ENCODE data around the gene MYO5B. TPM values are rescaled to one million over a fixed set of nuclear protein-coding genes. Genes with fewer than 3 reads are reported as not detected.

The MYO5B gene
- total RNA-seq, 4 donors from 2014 or later, result 6.3 to 35.2 (median 10.2) TPM

DNA sequence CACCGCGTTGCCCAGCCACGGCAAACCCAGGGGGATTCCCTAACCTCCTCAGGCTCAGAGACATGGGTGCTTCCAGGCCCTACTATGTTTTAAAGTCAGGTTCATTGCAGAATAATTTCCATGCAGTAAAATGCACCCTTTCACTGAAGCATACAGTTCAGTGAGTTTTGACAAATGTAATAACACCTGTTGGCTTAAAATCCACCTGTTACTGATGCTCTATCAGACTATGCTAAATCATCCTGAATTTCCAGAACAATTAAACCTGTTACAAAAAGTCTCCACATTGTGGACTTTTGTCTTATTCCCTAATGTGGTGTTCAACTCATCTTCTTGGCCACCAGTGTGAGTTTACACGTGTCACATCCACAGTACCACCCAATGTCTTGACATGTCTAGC is 234.6 kb downstream of the MYO5B start:
- Histone ChIP-seq H3K9me3 (no peaks in the 10 kb centered on the region), H3K27me3 (no peaks in the 10 kb centered on the region), H3K4me1 (no peaks in the 10 kb centered on the region), H3K27ac (no peak overlapping the region), H3K4me3 (no peak overlapping the region), H3K36me3 (no peaks in the 10 kb centered on the region)
- TF ChIP-seq, protein P1, sequence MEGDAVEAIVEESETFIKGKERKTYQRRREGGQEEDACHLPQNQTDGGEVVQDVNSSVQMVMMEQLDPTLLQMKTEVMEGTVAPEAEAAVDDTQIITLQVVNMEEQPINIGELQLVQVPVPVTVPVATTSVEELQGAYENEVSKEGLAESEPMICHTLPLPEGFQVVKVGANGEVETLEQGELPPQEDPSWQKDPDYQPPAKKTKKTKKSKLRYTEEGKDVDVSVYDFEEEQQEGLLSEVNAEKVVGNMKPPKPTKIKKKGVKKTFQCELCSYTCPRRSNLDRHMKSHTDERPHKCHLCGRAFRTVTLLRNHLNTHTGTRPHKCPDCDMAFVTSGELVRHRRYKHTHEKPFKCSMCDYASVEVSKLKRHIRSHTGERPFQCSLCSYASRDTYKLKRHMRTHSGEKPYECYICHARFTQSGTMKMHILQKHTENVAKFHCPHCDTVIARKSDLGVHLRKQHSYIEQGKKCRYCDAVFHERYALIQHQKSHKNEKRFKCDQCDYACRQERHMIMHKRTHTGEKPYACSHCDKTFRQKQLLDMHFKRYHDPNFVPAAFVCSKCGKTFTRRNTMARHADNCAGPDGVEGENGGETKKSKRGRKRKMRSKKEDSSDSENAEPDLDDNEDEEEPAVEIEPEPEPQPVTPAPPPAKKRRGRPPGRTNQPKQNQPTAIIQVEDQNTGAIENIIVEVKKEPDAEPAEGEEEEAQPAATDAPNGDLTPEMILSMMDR (IDR thresholded peaks at IDR 0.05), result no peak
- TF ChIP-seq POLR2A (IDR thresholded peaks at IDR 0.05) (no peak), EP300 (IDR thresholded peaks at IDR 0.05) (no peak)
- no peak for DNase-seq (ENCODE audit: low spot score in 2 of 2)
- WGBS, 2 donors, result 77 to 79% methylated on average over 4 of the region's 4 CpGs

DNA sequence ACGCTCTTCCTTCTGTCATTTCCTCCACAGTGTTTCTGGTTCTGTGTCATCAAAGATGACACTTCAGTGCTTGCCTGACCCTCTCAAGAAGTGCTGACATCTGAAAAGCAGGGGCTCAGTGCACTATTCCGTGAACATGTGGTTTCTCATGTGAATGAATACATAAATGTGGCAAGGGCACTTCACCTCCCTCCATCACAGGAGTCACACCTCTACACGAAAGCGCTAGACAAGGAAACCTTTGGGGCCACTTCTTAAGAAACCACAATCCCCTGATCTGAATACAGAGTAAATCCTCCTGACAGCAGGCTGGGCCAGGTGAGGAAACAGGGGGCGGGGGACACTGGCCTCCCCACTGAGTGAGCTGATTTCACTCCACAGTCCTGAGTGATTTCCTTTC is 235.8 kb downstream of the MYO5B start:
- Histone ChIP-seq H3K4me3 (no peak overlapping the region), H3K27ac (no peak overlapping the region), H3K4me1 (no peaks in the 10 kb centered on the region), H3K27me3 (no peaks in the 10 kb centered on the region), H3K9me3 (no peaks in the 10 kb centered on the region), H3K36me3 (no peaks in the 10 kb centered on the region)
- no peak for DNase-seq (ENCODE audit: low spot score in 2 of 2)
- TF ChIP-seq POLR2A (IDR thresholded peaks at IDR 0.05), result no peak
- TF ChIP-seq, protein P1 (IDR thresholded peaks at IDR 0.05), result no peak
- TF ChIP-seq EP300 (IDR thresholded peaks at IDR 0.05), result no peak
- 77 to 87% methylated on average over 5 of the region's 5 CpGs for WGBS, 2 donors

DNA sequence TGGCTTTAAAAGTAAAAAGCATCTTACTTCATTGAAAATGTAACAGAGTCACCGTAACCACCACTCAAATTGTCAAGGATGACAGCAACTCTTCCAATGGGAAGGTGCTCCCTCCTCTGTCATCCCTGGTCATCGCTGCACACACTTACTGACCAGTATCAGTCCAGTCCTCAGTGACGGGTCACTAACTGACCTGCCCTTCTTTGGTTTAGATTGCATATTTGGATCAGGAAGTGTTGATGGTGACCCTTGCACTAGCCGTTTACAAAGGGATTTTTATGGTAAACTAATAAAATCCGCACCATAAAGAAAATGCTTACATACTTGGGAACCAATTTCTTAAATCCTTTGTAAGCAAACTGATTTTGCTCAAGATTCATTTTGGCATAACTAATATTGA is 239.7 kb downstream of the MYO5B start:
- Histone ChIP-seq H3K4me3 (no peak overlapping the region), H3K27ac (no peak overlapping the region), H3K4me1 (no peaks in the 10 kb centered on the region), H3K27me3 (no peaks in the 10 kb centered on the region), H3K36me3 (no peaks in the 10 kb centered on the region), H3K9me3 (no peaks in the 10 kb centered on the region)
- WGBS, 2 donors, result 64 to 66% methylated on average over 5 of the region's 5 CpGs
- no peak for DNase-seq (ENCODE audit: low spot score in 2 of 2)
- TF ChIP-seq, protein P1 (IDR thresholded peaks at IDR 0.05), result no peak
- TF ChIP-seq EP300 (IDR thresholded peaks at IDR 0.05), result no peak

DNA sequence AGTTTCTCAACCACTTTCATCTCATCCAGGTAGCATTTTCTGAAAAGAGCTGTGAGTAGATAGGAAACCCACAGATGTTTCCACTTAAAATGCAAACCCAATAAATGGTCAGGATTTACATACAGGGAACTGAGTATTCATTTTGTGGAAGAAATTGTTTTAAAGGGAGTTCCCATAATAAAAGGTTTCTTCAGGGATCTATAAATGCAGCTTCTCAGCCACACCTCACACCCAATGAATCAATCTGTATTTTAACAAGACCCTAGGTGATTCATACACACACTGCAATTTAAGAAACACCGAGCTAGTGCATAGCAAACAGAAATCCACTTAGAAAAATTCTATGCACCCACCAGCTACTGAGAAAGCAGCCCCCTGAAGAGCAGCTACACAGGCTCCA is 241.6 kb downstream of the MYO5B start:
- Histone ChIP-seq H3K9me3 (no peaks in the 10 kb centered on the region), H3K36me3 (no peaks in the 10 kb centered on the region), H3K4me3 (no peak overlapping the region), H3K27ac (no peak overlapping the region), H3K4me1 (no peaks in the 10 kb centered on the region), H3K27me3 (no peaks in the 10 kb centered on the region)
- 63 to 67% methylated on average over 1 of the region's 1 CpG for WGBS, 2 donors
- no peak for TF ChIP-seq EP300 (IDR thresholded peaks at IDR 0.05)
- TF ChIP-seq, protein P1 (IDR thresholded peaks at IDR 0.05), result no peak
- no peak for TF ChIP-seq POLR2A (IDR thresholded peaks at IDR 0.05)
- no peak for DNase-seq (ENCODE audit: low spot score in 2 of 2)

DNA sequence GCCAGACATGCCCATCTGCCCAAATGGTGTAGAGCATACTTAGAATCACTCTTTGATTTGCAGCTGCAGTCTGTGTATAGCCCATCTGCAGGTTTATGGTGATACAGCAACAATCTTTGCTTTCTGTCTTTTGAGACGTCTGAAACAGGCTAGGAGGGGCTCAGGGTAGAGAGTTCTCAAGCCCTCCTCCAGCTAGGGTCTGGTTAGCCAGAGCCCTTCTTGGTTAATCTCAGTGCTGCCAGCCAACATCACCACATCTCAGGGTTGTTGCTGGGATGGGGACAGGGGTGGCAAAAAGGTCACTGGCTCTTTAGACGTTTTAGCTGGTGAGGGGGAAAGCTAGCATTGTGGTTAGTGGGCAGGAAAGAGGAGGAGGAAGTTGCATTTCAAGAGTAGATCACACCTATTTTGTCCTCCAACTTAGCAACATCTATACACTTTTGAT is 245.0 kb downstream of the MYO5B start:
- Histone ChIP-seq H3K36me3 (no peaks in the 10 kb centered on the region), H3K9me3 (no peaks in the 10 kb centered on the region)

More for the DNA sequence above, 245.0 kb downstream of the MYO5B start:
- no peaks in the 10 kb centered on the region for H3K4me1 ChIP-seq
- H3K27me3 ChIP-seq, result no peaks in the 10 kb centered on the region
- no peak for TF ChIP-seq POLR2A (IDR thresholded peaks at IDR 0.05)
- TF ChIP-seq, protein P1 (IDR thresholded peaks at IDR 0.05), result no peak
- TF ChIP-seq EP300 (IDR thresholded peaks at IDR 0.05), result no peak
- H3K27ac ChIP-seq, result no peak overlapping the region
- no peak for DNase-seq (ENCODE audit: low spot score in 2 of 2)
- 15 to 22% methylated on average over 2 of the region's 2 CpGs for WGBS, 2 donors
- H3K4me3 ChIP-seq, result no peak overlapping the region
